HepG2 (cell line): ENCODE measurements around the gene DHRS11. TPM values are rescaled to one million over a fixed set of nuclear protein-coding genes. Genes with fewer than 3 reads are reported as not detected.

Source experiments
- BATF2 ChIP-seq: sonication (generic); formaldehyde crosslinking; IDR thresholded peaks from 2 replicates; pipeline ENCODE4 v1.8.0; 2022; ENCODE audit warnings: mild to moderate bottlenecking, missing genetic modification reagents, moderate library complexity
- CBX2 ChIP-seq, 2 experiments: fragments of 200-600 bp in 1 of 2; sonication (generic); formaldehyde crosslinking in 1 of 2; IDR thresholded peaks; 2 replicates each; pipeline versions ENCODE4 v1.7.0 to v1.8.1; 2018 to 2022; ENCODE audit warnings: low read depth in 2 of 2, low read length in 1 of 2, mild to moderate bottlenecking in 1 of 2, missing genetic modification reagents in 1 of 2
- FOXO1 ChIP-seq: sonication (generic); formaldehyde crosslinking; IDR thresholded peaks from 2 replicates; pipeline ENCODE4 v1.4.0; 2020; ENCODE audit warnings: missing genetic modification reagents
- PATZ1 ChIP-seq: sonication (generic); formaldehyde crosslinking; IDR thresholded peaks from 2 replicates; pipeline ENCODE4 v1.4.0; 2020; ENCODE audit warnings: missing genetic modification reagents
- RCOR2 ChIP-seq: IDR thresholded peaks from 2 replicates; pipeline ENCODE4 v1.6.1; 2016; ENCODE audit warnings: missing biosample characterization, missing genetic modification reagents
- SOX13 ChIP-seq, 3 experiments: fragments of 450-650 bp in 1 of 3; sonication (generic) in 1 of 3; formaldehyde crosslinking in 1 of 3; IDR thresholded peaks in 2 of 3; conservative IDR thresholded peaks in 1 of 3; 2 replicates each; pipeline versions ENCODE4 v1.5.0 to v1.6.1; 2016 to 2020; ENCODE audit warnings: antibody characterized with exemption in 1 of 3, mild to moderate bottlenecking in 1 of 3, missing compliant biosample characterization in 1 of 3, missing genetic modification reagents in 1 of 3, moderate library complexity in 1 of 3
- SRSF4 ChIP-seq: fragments of 200-400 bp; formaldehyde crosslinking; IDR thresholded peaks from one replicate; pipeline ENCODE4 v1.6.1; 2018; ENCODE audit warnings: mild to moderate bottlenecking, low read depth, low read length, moderate library complexity; ENCODE audit not compliant: poor library complexity, severe bottlenecking
- SUZ12 ChIP-seq: fragments of 150-350 bp; IDR thresholded peaks from 2 replicates; pipeline ENCODE4 v1.6.1; 2014; ENCODE audit warnings: low read depth, low read length
- ZFY ChIP-seq: sonication (generic); formaldehyde crosslinking; IDR thresholded peaks from 2 replicates; pipeline ENCODE4 v1.4.0; 2020; ENCODE audit warnings: missing genetic modification reagents
- ZNF224 ChIP-seq: sonication (generic); formaldehyde crosslinking; IDR thresholded peaks from 2 replicates; pipeline ENCODE4 v1.5.0; 2020; ENCODE audit warnings: mild to moderate bottlenecking, missing genetic modification reagents
- ZNF446 ChIP-seq: sonication (generic); formaldehyde crosslinking; IDR thresholded peaks from 2 replicates; pipeline ENCODE4 v1.5.0; 2020; ENCODE audit warnings: mild to moderate bottlenecking, missing genetic modification reagents
- ZNF574 ChIP-seq: sonication (generic); formaldehyde crosslinking; IDR thresholded peaks from 2 replicates; pipeline ENCODE4 v1.4.0; 2020; ENCODE audit warnings: missing genetic modification reagents
- ZNF713 ChIP-seq: sonication (generic); formaldehyde crosslinking; IDR thresholded peaks from 2 replicates; pipeline ENCODE4 v1.4.0; 2020; ENCODE audit warnings: mild to moderate bottlenecking, missing genetic modification reagents
- polyA plus RNA-seq, 8 experiments: library from polyadenylated mRNA; depleted of rRNA in 3 of 8; stranded (reverse) in 7 of 8; unstranded in 1 of 8; fragments of >200 nt; fragmentation: Illumina TruSeq in 4 of 8; extraction: Trizol in 4 of 8; gene quantifications; 2 replicates each; pipeline versions ENCODE4 v1.2.1 to v1.2.3, GENCODE V29; 2011 to 2016; ENCODE audit warnings: low read depth in 4 of 8, missing spikeins in 1 of 8, mixed read lengths in 1 of 8; ENCODE audit not compliant: insufficient read depth in 1 of 8
- total RNA-seq, 5 experiments: library from RNA; depleted of rRNA; stranded (reverse); fragments of >200 nt; fragmentation: Illumina TruSeq; extraction: Trizol; gene quantifications; 2 replicates each; pipeline ENCODE4 v1.2.3, GENCODE V29; 2016; ENCODE audit warnings: low read depth in 1 of 5
- TF ChIP-seq, protein P1 (sequence below): fragments of 450-650 bp; IDR thresholded peaks from 2 replicates; pipeline ENCODE4 v1.6.1; 2017; ENCODE audit warnings: mild to moderate bottlenecking
- TF ChIP-seq, protein P2 (sequence below): sonication (generic); formaldehyde crosslinking; IDR thresholded peaks from 2 replicates; pipeline ENCODE4 v1.4.0; 2020; ENCODE audit warnings: mild to moderate bottlenecking, missing genetic modification reagents
- TF ChIP-seq, protein P3 (sequence below): sonication (generic); formaldehyde crosslinking; IDR thresholded peaks from 2 replicates; pipeline ENCODE4 v1.8.1; 2023; ENCODE audit warnings: missing genetic modification reagents, mild to moderate bottlenecking, borderline replicate concordance

DHRS11 gene
- total and polyA plus RNA-seq, 2 of the 13 experiments (the other 11 are each of a cell fraction or from before 2014, with no cell fraction given): 28.4 to 41.9 TPM

DNA sequence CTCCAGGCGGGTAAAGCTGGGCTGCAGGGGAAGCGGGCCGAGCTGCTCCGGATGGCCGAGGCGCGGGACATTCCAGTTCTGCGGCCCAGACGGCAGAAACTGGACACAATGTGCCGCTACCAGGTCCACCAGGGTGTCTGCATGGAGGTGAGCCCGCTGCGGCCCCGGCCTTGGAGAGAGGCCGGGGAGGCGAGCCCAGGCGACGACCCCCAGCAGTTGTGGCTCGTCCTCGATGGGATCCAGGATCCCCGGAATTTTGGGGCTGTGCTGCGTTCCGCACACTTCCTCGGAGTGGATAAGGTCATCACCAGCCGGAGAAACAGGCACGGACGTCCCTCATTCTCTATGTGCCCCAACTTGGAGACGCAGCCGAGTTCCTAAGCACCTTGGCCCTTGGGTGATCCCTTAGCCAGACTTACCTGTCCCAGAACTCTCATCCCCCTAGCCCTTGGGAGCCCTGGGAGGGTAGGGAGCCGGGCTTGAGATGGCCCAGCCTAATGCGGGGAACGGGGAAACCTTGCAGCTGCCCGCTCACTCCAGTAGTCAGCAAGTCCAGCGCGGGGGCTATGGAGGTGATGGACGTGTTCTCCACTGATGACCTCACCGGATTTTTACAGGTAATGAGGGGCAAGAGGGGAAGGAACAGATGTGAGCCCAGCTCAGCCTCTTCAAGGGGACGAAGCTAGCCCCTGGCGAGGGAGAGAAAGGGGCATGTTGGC lies 10.5 kb downstream of the DHRS11 start (continued):
- no peak for TF ChIP-seq SOX13 (IDR thresholded peaks at IDR 0.05)
- no peak for TF ChIP-seq SOX13 (CRISPR knock-in tag; conservative IDR thresholded peaks at IDR 0.05 in 1 of 2, IDR thresholded peaks at IDR 0.05 in 1 of 2)
- TF ChIP-seq ZFY (CRISPR knock-in tag): peak; percentile 52; the same call in 1 of the 2 replicates
- no peak for TF ChIP-seq ZNF224 (CRISPR knock-in tag)
- TF ChIP-seq BATF2 (CRISPR knock-in tag): no peak
- no peak for TF ChIP-seq SRSF4
- TF ChIP-seq SUZ12: no peak
- no peak for TF ChIP-seq PATZ1 (CRISPR knock-in tag)
- no peak for TF ChIP-seq RCOR2 (CRISPR knock-in tag)
- no peak; the same call in 1 of the 2 replicates for TF ChIP-seq ZNF446 (CRISPR knock-in tag)
- TF ChIP-seq FOXO1 (CRISPR knock-in tag): 0 out of 2 replicates have a peak, but pooled peaks have one; percentile 1
- TF ChIP-seq, protein P1, sequence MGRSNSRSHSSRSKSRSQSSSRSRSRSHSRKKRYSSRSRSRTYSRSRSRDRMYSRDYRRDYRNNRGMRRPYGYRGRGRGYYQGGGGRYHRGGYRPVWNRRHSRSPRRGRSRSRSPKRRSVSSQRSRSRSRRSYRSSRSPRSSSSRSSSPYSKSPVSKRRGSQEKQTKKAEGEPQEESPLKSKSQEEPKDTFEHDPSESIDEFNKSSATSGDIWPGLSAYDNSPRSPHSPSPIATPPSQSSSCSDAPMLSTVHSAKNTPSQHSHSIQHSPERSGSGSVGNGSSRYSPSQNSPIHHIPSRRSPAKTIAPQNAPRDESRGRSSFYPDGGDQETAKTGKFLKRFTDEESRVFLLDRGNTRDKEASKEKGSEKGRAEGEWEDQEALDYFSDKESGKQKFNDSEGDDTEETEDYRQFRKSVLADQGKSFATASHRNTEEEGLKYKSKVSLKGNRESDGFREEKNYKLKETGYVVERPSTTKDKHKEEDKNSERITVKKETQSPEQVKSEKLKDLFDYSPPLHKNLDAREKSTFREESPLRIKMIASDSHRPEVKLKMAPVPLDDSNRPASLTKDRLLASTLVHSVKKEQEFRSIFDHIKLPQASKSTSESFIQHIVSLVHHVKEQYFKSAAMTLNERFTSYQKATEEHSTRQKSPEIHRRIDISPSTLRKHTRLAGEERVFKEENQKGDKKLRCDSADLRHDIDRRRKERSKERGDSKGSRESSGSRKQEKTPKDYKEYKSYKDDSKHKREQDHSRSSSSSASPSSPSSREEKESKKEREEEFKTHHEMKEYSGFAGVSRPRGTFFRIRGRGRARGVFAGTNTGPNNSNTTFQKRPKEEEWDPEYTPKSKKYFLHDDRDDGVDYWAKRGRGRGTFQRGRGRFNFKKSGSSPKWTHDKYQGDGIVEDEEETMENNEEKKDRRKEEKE: no peak
- no peak for TF ChIP-seq ZNF574 (CRISPR knock-in tag)
- no peak for TF ChIP-seq ZNF713 (CRISPR knock-in tag)
- TF ChIP-seq, protein P2, sequence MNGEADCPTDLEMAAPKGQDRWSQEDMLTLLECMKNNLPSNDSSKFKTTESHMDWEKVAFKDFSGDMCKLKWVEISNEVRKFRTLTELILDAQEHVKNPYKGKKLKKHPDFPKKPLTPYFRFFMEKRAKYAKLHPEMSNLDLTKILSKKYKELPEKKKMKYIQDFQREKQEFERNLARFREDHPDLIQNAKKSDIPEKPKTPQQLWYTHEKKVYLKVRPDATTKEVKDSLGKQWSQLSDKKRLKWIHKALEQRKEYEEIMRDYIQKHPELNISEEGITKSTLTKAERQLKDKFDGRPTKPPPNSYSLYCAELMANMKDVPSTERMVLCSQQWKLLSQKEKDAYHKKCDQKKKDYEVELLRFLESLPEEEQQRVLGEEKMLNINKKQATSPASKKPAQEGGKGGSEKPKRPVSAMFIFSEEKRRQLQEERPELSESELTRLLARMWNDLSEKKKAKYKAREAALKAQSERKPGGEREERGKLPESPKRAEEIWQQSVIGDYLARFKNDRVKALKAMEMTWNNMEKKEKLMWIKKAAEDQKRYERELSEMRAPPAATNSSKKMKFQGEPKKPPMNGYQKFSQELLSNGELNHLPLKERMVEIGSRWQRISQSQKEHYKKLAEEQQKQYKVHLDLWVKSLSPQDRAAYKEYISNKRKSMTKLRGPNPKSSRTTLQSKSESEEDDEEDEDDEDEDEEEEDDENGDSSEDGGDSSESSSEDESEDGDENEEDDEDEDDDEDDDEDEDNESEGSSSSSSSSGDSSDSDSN (CRISPR knock-in tag): peak; percentile 49; the same call in 1 of the 2 replicates
- TF ChIP-seq, protein P3, sequence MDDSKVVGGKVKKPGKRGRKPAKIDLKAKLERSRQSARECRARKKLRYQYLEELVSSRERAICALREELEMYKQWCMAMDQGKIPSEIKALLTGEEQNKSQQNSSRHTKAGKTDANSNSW (CRISPR knock-in tag): no peak
- no peak for TF ChIP-seq CBX2 (IDR thresholded peaks at IDR 0.05; ENCODE audit: low read depth, low read length)
- TF ChIP-seq CBX2 (CRISPR knock-in tag; IDR thresholded peaks at IDR 0.05; ENCODE audit: low read depth): no peak
